ENCODE measurements around the gene STK17A.
"Not testable (repeated sequence)": the region's sequence is repeated elsewhere in the genome, so short reads cannot be mapped to it uniquely, and the experiment has no call there.

Gene STK17A

DNA sequence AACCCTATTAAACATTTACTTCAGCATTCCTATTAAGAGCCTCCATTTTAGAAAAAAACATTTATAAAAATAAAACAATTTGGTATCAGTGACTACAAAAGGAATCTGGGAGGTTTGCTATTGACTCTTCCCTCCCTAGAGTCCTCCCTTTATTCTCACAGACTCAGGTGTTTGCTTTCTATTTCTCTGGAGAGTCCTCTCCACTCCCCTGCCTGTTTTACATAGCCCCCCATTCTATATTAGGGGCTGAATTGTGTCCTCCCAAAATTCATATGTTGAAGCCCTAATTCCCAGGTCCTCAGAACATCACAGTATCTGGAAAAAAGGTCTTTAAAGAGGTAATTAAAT, 76.6 kb downstream of the STK17A start:
- TF ChIP-seq, protein P1, sequence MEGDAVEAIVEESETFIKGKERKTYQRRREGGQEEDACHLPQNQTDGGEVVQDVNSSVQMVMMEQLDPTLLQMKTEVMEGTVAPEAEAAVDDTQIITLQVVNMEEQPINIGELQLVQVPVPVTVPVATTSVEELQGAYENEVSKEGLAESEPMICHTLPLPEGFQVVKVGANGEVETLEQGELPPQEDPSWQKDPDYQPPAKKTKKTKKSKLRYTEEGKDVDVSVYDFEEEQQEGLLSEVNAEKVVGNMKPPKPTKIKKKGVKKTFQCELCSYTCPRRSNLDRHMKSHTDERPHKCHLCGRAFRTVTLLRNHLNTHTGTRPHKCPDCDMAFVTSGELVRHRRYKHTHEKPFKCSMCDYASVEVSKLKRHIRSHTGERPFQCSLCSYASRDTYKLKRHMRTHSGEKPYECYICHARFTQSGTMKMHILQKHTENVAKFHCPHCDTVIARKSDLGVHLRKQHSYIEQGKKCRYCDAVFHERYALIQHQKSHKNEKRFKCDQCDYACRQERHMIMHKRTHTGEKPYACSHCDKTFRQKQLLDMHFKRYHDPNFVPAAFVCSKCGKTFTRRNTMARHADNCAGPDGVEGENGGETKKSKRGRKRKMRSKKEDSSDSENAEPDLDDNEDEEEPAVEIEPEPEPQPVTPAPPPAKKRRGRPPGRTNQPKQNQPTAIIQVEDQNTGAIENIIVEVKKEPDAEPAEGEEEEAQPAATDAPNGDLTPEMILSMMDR (IDR thresholded peaks at IDR 0.05; ENCODE audit: low read depth, low read length) = no peak
- no peak overlapping the region for H3K4me3 ChIP-seq (ENCODE audit: low read depth, low read length)

DNA sequence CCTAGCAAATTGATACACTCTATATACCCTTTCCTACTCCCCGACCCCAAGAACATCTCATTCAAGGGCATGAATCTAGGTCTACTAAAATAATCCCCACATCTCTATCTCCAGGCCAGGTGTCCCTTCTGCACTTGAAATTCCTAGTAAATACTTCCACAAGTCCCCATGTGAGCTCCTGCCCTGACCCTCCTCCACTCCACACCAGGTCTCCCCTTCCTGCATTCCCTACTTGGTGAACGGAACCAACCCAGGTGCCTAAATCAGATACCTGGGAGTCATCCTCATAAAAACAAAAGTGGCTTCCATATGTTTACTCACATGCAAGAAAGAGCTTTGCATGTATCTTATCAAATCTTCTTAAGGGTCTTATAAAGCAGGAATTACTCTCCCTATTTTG, 77.2 kb downstream of the STK17A start:
- no peak overlapping the region for H3K4me3 ChIP-seq (ENCODE audit: low read depth, low read length)
- TF ChIP-seq, protein P1 (IDR thresholded peaks at IDR 0.05; ENCODE audit: low read depth, low read length) = no peak

DNA sequence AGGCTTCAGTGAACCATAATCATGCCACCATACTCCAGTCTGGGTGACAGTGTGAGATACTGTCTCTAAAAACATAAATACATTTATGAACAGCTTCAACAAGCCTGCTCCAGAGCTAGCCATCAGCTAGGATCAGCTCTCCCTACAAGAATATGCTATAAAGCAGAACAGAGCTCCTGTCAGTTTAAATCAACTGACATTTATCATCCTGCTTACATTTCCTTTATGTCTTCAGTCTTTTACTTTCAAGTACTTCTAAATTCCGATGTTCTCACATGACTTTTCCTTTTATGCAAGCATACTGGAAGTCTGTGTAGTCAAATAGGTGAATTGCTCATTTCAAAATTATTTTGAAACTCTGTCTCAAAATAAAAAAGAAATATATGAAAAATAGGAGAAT, 81.8 kb downstream of the STK17A start:
- TF ChIP-seq, protein P1 (IDR thresholded peaks at IDR 0.05; ENCODE audit: low read depth, low read length) = no peak
- no peak overlapping the region for H3K4me3 ChIP-seq (ENCODE audit: low read depth, low read length)

DNA sequence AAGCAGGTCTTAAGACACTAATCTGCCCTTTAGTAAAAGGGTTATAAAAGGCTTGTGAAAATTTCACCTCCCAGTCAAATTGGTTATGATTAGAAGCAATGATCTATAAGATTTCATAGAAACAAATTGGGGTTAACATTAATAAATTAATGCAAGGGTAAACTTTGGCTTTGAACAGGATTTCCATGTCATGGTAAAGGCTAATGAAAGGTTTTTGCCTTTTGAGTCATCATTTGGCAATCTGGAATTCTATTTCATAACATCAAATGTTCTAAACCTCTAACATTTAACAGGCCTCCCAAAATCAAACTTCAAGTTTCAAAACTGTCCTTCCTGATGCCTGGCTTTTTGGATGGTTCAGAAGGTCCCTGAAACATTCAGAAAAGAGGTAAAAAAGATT, 84.0 kb downstream of the STK17A start:
- H3K4me3 ChIP-seq (ENCODE audit: low read depth, low read length) = no peak overlapping the region
- TF ChIP-seq, protein P1 (IDR thresholded peaks at IDR 0.05; ENCODE audit: low read depth, low read length) = no peak

DNA sequence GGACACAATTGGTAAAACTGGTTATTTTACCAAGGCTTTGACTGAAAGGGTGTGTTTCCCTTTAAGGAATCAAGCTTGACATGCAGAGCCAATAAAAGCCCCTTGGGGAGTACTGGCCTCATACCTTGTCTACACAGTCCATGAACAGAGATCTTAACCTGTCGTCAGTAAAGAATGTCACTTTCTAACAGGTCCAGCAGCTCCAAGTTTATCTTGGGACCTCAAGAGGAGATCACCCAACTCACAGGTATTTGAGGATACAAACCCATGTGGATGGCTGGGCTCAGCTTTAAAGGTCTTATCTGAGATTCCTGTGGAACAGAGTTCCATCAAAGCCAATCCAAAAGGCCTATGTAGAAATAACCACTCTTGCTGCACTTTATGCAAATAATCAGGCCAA, 85.1 kb downstream of the STK17A start:
- no peak overlapping the region for H3K4me3 ChIP-seq (ENCODE audit: low read depth, low read length)
- TF ChIP-seq, protein P1 (IDR thresholded peaks at IDR 0.05; ENCODE audit: low read depth, low read length) = no peak

DNA sequence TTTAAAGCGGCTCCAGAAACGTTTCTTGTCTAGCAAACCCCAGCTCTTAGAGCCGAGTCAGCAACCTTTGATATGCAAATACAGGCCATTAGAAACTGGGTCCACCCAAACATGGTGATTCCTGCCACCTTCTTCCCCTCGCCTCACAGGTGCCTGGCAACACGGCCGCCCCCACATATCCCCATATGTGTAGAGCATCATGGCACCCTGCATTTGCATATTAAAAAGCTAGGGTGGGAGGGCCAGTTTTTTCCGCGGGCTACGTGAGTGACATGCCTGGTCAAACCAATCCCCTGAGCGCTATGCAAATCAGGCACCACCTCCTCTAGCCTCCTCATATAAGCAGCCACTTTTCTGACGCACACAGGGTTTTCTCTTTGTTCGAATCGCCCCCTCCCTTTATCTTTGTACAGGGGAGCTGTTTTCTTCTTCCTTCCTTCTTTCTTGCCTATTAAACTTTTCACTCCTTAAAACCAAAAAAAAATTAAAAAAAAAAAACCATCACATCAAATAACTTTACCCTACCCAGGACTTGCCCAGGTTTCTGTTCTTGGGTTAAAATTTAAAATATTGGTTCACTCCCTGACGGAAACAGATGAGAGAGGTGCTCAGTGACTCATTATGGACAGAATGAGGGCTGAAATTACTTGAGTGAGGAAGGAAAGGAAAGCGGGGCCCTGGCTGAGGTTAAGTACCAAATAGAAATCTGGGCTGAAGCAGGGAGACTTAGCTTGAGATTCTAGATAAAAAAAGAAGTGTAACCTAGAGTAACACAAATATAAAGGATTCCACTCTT, 86.6 kb downstream of the STK17A start:
- H3K4me3 ChIP-seq (ENCODE audit: low read depth, low read length) = no peak overlapping the region
- TF ChIP-seq, protein P1 (IDR thresholded peaks at IDR 0.05; ENCODE audit: low read depth, low read length) = no peak

DNA sequence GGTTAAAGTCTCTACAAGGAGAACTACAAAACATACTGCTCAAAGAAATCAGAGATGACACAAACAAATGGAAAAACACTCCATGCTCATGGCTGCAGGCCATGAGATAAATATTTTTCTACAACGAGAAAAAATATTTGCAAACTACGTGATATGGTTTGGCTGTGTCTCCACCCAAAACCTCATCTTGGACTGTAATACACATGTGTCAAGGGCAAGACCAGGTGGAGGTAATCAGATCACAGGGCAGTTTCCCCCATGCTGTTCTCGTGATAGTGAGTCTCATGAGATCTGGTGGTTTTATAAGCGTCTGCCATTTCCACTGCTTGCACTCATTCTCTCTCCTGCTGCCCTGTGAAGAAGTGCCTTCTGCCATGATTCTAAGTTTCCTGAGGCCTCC, 88.6 kb downstream of the STK17A start:
- TF ChIP-seq, protein P1 (IDR thresholded peaks at IDR 0.05; ENCODE audit: low read depth, low read length) = no peak
- H3K4me3 ChIP-seq (ENCODE audit: low read depth, low read length) = no peak overlapping the region

DNA sequence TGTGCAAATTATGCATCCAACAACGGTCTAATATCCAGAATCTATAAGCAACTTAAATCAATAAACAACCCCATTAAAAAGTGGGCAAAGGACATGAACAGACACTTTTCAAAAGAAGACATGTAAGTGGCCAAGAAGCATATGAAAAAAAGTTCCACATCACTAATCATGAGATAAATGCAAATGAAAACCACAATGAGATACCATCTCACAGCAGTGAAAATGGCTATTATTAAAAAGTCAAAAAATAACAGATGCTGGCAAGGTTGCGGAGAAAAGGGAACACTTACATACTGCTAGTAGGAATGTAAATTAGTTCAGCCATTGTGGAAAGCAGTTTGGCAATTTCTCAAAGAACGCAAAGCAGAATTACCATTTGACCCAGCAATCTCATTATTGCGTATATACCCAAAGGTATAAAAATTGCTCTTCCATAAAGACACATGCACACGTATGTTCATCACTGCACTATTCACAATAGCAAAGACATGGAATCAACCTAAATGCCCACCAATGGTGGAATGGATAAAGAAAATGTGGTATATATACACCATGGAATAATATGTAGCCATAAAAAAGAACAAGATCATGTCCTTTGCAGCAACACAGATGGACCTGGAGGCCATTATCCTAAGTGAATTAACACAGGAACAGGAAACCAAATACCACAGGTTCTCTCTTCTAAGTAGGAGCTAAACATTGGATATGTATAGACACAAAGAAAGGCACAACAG, 90.5 kb downstream of the STK17A start:
- not testable (repeated sequence) for H3K4me3 ChIP-seq (ENCODE audit: low read depth, low read length)

All from WI38 (cell line).